Dermis microvascular lymphatic vessel endothelial cell (primary cell): ENCODE data around the gene CNOT8. TPM values are rescaled to one million over a fixed set of nuclear protein-coding genes. Genes with fewer than 3 reads are reported as not detected.
"Not testable (repeated sequence)": the region's sequence is repeated elsewhere in the genome, so short reads cannot be mapped to it uniquely, and the experiment has no call there.

Source experiments
- DNase-seq, 2 donors: peaks; one replicate each; pipeline versions ENCODE4 v3.0.0 to v3.0.0-alpha.2; 2010; ENCODE audit warnings: low read depth in 2 of 2
- total RNA-seq: library from RNA; depleted of rRNA; stranded (reverse); fragments of >200 nt; gene quantifications from 2 replicates; pipeline ENCODE4 v1.2.1, GENCODE V29; 2014

The CNOT8 gene
- total RNA-seq, 1 donor from 2014 or later = 79.1 TPM

DNA sequence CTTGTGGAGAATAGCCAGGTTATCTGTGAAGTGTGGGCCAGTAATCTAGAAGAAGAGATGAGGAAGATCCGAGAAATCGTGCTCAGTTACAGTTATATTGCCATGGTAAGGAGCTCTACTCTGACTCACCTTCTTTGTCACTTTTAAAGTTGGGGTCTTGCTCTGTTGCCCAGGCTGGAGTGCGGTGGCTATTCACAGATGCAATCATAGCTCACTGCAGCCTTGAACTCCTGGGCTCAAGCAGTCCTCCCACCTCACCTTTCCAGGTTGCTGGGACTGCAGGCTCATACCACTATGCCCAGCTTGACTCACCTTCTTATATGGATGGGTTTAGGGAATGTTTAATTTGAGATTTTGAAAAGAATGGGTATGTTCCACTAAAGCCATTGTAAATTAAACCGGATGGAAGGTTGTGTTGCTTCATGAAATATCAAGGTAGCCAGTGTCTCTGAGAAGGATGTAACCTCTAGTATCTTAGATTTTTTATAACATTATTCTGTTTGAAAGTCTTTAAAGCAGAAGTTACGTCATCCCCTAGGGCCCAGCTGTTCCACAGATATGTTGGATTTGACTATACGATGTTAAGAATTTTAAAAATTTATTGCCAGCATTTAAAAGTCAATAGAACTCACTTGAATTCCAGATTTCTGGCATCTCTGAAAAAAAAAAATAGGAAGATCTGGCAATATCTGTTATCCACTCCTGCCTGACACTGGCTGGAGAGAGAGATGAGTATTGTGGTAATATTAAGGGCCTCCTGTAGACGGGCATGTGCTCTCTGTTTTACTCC lies 5.1 kb downstream of the CNOT8 start:
- DNase-seq = no peak

DNA sequence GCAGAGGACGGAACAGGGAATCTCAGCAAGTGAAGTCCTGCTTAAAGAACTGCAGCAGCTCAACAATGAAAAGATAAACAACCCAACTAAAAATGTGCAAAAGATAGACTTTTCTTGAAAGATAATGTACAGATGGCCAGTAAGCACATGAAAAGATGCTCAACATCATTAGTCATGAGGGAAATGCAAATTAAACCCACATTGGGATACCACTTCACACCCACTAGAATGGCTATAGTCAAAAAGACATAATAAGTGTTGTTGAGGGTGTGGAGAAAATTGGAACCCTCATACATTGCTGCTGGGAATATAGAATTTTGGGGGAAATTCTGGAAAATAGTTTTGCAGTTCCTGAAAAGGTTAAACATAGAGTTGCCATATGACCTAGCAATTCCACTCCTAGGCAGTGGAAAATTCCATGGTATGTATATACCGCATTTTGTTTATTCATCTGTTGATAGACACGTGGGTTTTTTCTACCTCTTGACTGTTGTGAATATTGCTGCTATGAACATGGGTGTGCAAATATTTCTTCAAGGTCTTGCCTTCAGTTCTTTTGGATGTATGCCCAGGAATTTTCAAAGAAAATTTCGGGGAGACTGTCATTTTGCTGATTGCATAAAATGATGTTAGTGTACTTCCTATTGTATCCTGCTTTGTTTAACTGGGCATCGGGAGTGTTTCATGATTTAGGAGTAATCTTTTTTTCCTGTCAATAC lies 7.2 kb downstream of the CNOT8 start:
- DNase-seq = no peak

- no peak for DNase-seq
These were observed 8.4 kb downstream of the CNOT8 start for GRCh38 chr5:154866841-154867240.

DNA sequence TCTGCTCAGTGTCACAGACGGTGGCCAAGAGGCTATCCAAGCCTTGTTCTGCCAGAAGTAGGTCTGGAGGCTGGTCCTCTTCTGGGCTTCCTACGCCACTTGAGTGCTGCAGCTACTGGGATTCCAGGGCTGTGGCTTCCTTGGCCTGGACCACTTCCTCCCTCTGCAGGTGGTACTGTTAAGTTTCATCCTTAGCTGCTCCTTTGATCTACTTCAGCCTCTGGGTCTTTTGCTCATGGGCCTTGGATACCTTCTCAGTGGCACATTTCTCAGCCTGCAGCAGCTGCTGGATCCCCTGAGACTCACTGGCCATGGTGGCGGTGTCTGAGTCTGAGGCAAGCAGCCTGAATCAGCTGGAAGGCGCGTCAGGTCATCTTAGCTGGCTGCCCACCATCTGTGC lies 10.3 kb downstream of the CNOT8 start:
- no peak for DNase-seq

DNA sequence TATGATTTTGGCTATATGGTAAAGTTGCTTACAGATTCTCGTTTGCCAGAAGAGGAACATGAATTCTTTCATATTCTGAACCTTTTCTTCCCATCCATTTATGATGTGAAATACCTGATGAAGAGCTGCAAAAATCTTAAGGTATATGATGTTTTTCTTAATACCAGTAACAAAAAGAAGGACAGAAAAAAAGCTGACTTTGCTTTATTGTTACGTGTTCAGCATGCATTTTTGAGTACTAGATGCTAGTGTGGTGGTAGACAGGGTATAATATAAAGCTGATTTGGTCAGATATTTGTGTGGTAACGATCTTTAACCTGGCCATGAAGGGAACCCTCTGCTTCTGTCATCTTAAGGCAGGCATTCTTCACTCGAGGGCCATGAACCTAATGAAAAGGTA lies 13.3 kb downstream of the CNOT8 start:
- DNase-seq = no peak

DNA sequence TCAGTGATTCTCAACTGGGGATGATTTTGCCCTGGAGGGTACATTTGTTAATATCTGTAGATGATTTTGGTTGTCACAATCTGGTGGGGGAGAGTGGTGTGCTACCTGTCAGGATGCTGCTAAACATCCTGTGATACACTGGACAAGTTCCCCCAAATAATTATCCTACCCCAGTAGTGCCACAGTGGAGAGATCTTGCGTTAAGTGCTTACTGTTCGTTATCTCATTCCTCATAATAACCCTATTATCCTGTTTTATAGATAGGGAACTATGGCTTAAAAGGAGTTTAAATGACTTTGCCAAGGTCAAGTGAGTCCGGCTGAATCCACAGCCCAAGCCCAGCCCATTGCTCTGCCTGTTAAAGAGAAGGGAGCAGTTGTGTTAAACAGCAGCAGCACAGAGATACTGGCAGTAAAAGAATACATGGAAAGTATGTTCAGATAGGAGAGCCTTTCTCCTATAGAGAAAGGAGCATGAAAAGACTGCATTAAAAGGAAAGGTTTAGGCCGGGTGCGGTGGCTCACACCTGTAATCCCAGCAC lies 15.4 kb downstream of the CNOT8 start:
- no peak for DNase-seq

GRCh38 chr5:154878642-154879335 lies 20.4 kb downstream of the CNOT8 start:
- DNase-seq = no peak

DNA sequence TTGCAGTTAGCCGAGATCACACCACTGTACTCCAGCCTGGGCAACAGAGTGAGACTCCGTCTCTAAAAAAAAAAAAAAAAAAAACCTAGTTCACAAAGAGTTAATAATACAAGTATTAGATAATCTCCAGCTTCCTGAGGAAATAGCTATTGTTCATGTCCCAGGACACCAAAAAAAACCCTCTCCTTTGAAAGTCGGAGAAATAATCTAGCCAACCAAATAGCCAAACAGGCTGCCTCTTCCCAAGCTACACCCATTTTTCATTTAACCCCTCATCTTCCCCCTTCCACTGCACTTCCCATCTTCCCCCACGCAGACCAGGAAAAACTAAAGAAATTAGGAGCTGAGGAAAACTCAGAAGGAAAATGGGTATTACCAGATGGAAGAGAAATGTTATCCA lies 23.6 kb downstream of the CNOT8 start:
- peak; percentile 42 to 68 for DNase-seq

GRCh38 chr5:154884424-154884823 lies 26.0 kb downstream of the CNOT8 start:
- DNase-seq = no peak

DNA sequence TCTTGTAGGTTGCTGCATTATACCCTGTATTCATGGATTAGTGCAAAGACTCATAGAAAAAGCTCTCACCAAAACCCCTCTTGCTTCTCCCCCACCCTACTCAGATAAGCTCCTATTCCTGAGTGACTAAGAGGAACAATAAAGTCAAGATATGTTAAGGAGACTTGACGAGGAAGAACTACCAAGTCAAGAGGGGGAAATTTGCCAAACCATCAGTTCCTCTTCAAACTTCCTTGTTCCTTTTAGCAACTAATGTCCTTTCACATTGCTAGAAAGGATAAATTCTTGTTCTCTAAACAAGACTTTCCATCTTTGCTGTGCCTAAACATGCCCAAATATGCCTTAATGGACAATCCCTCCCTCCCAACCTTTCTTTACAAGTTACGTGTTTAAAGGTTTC lies 27.0 kb downstream of the CNOT8 start:
- DNase-seq = no peak

DNA sequence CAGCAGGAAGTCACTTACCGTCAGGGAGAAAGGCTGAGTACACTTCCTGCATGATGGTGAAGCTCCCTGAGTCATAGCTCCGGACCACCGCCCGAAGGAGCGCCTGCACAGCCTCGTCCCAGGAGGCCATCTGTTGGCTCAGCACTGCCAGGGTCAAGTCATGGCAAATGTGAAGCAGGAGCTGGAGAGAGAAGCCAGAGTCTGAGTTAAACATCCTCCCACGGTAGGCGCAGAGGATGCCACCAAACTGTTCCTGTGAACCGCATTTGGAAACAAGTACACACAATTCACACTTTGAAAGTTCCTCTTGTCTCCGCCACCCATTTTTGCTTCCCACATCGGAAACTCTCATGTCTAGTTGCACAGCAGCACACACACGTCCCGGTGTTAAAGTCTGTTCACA lies 33.9 kb downstream of the CNOT8 start:
- peak in 1 of 2 donors; percentile 51 for DNase-seq

DNA sequence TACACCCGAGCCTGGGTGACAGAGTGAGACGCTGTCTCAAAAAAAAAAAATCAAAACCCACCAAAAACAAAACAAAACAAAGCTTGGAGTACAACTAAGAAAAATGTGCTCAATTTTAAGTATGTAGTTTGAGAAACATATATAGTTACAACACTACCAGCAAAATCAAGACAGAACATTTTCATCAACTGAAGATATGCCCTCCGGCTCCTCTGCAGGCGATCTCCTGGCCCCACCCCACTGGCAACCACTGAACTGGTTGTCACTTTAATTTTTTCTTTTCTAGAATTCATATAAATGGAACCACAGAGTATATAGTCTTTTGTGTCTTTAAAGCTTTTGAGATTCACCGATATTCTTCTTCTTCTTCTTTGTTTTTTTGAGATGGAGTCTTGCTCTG lies 35.0 kb downstream of the CNOT8 start:
- DNase-seq = no peak

DNA sequence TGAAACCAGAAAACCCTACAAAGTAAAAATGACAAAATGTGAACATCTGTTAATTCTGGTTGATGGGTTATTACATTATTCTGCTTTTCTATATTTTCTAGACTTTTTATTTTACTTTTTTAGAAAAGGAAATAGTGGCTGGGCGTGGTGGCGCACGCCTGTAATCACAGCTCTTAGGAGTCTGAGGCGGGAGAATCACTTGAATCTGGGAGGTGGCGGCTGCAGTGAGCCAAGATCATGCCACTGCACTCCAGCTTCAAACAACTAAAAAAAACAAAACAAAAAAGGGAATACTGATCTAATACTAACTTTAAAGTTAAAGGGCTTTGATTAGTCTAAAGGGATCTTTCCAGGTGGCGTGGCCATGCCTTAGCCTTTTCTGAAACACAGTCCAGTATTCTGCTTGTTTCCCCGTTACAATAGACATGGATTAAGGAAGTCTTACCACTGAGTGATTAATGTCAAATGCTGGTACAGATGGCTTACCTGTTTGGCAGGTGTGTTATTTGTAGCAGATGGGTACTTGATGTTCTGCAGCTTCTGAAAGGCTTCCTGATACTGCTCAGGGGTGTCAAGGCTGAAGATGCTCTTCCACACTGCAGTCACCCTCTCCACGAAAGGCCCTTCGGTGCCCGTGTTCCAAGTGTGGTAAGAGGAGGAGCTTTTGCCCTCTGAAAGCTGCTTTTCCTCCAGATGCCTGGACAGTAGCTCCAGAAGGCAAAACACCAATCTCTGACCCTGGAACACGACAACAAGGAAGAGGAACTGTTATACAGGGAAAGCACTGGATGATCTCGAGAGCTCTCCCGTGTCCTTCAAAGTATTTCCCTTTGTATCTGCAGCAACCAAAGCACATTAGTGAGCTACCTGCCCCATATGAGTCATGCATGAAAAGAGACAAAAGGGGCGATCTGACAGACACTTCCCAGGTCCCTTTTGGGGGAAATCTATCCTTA lies 37.5 kb downstream of the CNOT8 start:
- DNase-seq = no peak

DNA sequence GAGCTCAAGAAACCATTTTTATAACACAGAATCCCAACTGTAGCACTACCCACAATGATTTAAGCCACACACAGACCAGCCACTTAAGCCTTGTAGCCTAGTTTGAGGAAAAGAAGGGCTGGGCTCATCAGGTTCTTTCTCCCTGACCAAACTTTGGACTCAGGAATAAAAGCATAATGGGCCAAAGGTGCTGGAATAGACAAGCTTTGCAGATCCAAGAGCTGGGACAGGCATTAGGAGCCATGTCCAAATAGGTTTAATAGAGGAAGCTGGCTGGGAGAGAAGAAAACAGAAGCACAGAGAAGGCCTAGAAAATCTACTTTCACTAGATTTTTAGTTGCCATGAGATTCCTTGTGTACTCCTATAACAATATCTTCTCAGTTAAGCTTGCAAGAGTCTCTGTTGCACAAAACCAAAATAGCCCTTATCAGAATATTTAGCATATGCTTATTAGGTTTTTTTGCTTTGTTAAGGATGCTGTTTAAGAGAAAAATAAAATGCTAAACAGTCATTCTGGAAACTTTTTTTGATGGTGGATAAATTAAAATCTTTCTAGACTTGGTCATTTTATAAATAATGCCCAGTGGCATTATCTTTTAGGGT lies 38.2 kb downstream of the CNOT8 start:
- no peak for DNase-seq

- no peak for DNase-seq
These were observed 39.8 kb downstream of the CNOT8 start for GRCh38 chr5:154898210-154898609.

DNA sequence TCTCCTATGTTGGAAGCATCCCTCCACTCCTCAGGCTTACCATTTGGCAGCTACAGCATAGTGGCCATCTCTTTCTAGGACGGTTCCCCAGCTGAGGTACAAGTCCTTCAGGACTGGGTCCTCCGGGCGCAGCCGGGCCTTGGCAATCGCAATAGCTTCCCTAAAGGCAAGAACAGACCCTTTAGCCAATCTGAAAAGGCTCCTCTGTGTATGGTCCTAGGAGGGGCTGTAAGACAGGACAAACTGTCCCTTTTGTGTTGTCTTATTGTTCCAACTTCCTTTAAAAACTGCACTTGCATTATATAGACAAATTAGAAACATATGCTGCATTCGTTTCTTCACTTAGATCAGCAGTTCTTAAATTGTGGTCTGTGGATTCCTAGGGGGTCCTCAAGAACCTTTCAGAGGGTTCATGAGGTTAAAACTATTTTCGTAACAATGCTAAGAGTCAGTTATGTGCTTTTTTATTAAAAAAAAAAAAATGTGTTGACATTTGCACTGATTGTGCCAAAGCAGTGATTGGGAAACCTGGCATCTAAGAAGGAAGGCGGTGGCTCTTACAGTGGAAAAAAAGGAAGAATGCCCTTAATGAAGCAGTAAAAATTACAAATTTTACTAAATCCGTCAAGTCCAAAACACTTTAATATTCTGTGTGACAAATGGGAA lies 40.9 kb downstream of the CNOT8 start:
- no peak for DNase-seq

GRCh38 chr5:154900066-154900465 lies 41.6 kb downstream of the CNOT8 start:
- no peak for DNase-seq

- DNase-seq = peak; percentile 30 to 74
These were observed 42.8 kb downstream of the CNOT8 start for GRCh38 chr5:154901276-154901675.

DNA sequence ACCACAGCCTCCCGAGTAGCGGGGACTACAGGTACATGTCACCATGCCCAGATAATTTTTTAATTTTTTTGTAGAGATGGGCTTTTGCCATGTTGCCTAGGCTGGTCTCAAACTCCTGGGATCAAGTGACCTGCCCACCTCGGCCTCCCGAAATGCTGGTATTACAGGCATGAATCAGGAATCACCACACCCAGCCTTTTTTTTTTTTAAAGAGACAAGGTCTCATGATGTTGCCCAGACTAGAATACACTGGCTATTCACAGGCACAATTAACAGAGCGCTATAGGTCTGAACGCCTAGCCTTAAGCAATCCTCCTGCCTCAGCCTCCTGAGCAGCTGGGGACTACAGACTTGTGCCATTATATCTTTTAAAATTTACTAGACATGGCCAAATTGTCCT lies 43.5 kb downstream of the CNOT8 start:
- DNase-seq = no peak

DNA sequence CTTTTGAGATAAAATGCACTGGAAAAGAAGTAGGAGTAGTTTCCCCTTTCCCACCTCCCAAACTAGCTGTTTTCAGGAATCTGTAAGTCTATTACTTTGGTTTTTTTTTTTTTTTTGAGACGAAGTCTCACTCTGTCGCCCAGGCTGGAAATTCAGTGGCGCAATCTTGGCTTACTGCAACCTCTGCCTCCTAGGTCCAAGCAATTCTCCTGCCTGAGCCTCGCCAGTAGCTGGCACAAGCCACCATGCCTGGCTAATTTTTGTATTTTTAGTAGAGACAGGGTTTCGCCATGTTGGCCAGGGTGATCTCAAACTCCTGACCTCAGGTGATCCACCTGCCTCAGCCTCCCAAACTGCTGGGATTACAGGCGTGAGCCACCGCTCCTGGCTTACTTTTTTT lies 47.2 kb downstream of the CNOT8 start:
- not testable (repeated sequence) for DNase-seq
